DOHH2 (cell line): ENCODE data around the gene DOCK9.

ENCODE experiments used
- CTCF ChIP-seq: fragments of 200-600 bp; sonication (generic); IDR thresholded peaks from one replicate; pipeline ENCODE4 v1.5.1; 2014; ENCODE audit warnings: antibody characterized with exemption, mild to moderate bottlenecking, low read depth, low read length; ENCODE audit not compliant: poor library complexity, severe bottlenecking
- EZH2phosphoT487 ChIP-seq: fragments of 200-600 bp; sonication (generic); IDR thresholded peaks from 2 replicates; pipeline ENCODE4 v1.6.1; 2017; ENCODE audit warnings: borderline replicate concordance, mild to moderate bottlenecking, antibody characterized with exemption, low read length, moderate library complexity, mixed read lengths

- TF ChIP-seq CTCF, result no peak
- no peak for TF ChIP-seq EZH2phosphoT487
Observed at GRCh38 chr13:98941536-98941935, 36.3 kb downstream of the DOCK9 start.
